OCI-LY1 (cell line): ENCODE measurements around the gene NOM1.

Experiments
- CTCF ChIP-seq: fragments of 200-600 bp; sonication (generic), shearing (Covaris generic); IDR thresholded peaks from 2 replicates; pipeline ENCODE4 v1.5.1; 2017; ENCODE audit warnings: mild to moderate bottlenecking, antibody characterized with exemption, low read length, moderate library complexity, mixed read lengths
- EZH2 ChIP-seq: fragments of 200-600 bp; sonication (generic), shearing (Covaris generic); IDR thresholded peaks from 2 replicates; pipeline ENCODE4 v1.8.0; 2017; ENCODE audit warnings: borderline replicate concordance, mixed run types, mild to moderate bottlenecking, antibody characterized with exemption, low read length, moderate library complexity, mixed read lengths

- no peak for TF ChIP-seq CTCF
- TF ChIP-seq EZH2 = no peak
These were observed 2.2 kb upstream of the NOM1 start for GRCh38 chr7:156947120-156947843.
